Neural cell (in vitro differentiated cells): ENCODE measurements around the gene MYO7A. TPM values are rescaled to one million over a fixed set of nuclear protein-coding genes. Genes with fewer than 3 reads are reported as not detected.

Experiments used
- H2AFZ ChIP-seq: fragments of 200-600, 300-800 bp; sonication (generic), shearing (Covaris generic); 2 replicates; pipeline ENCODE4 v1.6.0; 2014; ENCODE audit warnings: low read depth, mild to moderate bottlenecking, antibody characterized with exemption, low read length, moderate library complexity
- H3F3A ChIP-seq: fragments of 200-600 bp; shearing (Covaris generic); 2 replicates; pipeline ENCODE4 v1.6.1; 2016; ENCODE audit warnings: mild to moderate bottlenecking, moderate library complexity, mixed read lengths, antibody characterized with exemption, low read length; ENCODE audit not compliant: insufficient read depth, poor library complexity, severe bottlenecking
- H3K27ac ChIP-seq: fragments of 200-600, 300-800 bp; sonication (generic), shearing (Covaris generic); 2 replicates; pipeline ENCODE4 v1.5.1; 2014; ENCODE audit warnings: mild to moderate bottlenecking, low read length, moderate library complexity
- H3K27me3 ChIP-seq: fragments of 300-800, 200-600 bp; sonication (generic), shearing (Covaris generic); 2 replicates; pipeline ENCODE4 v1.6.0; 2014; ENCODE audit warnings: mild to moderate bottlenecking, low read depth, low read length, moderate library complexity; ENCODE audit not compliant: insufficient read depth
- H3K36me3 ChIP-seq: fragments of 300-800, 200-600 bp; sonication (generic), shearing (Covaris generic); 2 replicates; pipeline ENCODE4 v1.5.1; 2014; ENCODE audit warnings: mild to moderate bottlenecking, antibody characterized with exemption, low read length, moderate library complexity; ENCODE audit not compliant: insufficient read depth
- H3K4me2 ChIP-seq: fragments of 300-800, 200-600 bp; sonication (generic), shearing (Covaris generic); 2 replicates; pipeline ENCODE4 v1.6.0; 2014; ENCODE audit warnings: mild to moderate bottlenecking, low read length
- H3K4me3 ChIP-seq: fragments of 300-800, 200-600 bp; sonication (generic), shearing (Covaris generic); 2 replicates; pipeline ENCODE4 v1.5.1; 2014; ENCODE audit warnings: mild to moderate bottlenecking, low read length, moderate library complexity
- H3K79me2 ChIP-seq: fragments of 200-600 bp; shearing (Covaris generic); replicated peaks from 2 replicates; pipeline ENCODE4 v1.6.0; 2014; ENCODE audit warnings: mild to moderate bottlenecking, low read length, moderate library complexity; ENCODE audit not compliant: insufficient read depth
- H3K9ac ChIP-seq: fragments of 300-800, 200-600 bp; sonication (generic), shearing (Covaris generic); 2 replicates; pipeline ENCODE4 v1.6.1; 2016; ENCODE audit warnings: mild to moderate bottlenecking, low read length, mixed read lengths
- H3K9me2 ChIP-seq: fragments of 200-600 bp; shearing (Covaris generic); 2 replicates; pipeline ENCODE4 v1.6.1; 2016; ENCODE audit warnings: mild to moderate bottlenecking, low read length, mixed read lengths; ENCODE audit not compliant: insufficient read depth
- H3K9me3 ChIP-seq: fragments of 200-600, 300-800 bp; sonication (generic), shearing (Covaris generic); 2 replicates; pipeline ENCODE4 v1.6.1; 2016; ENCODE audit warnings: mild to moderate bottlenecking, mixed run types, low read length, moderate library complexity, mixed read lengths
- H4K20me1 ChIP-seq: fragments of 200-600 bp; shearing (Covaris generic); 2 replicates; pipeline ENCODE4 v1.6.1; 2016; ENCODE audit warnings: mild to moderate bottlenecking, mixed run types; ENCODE audit not compliant: insufficient read depth
- EZH2 ChIP-seq: fragments of 200-600, 300-800 bp; shearing (Covaris generic), sonication (generic); IDR thresholded peaks from 2 replicates; pipeline ENCODE4 v1.6.1; 2014; ENCODE audit warnings: antibody characterized with exemption, low read length, borderline replicate concordance, mild to moderate bottlenecking; ENCODE audit not compliant: insufficient read depth, poor library complexity, severe bottlenecking
- MXI1 ChIP-seq: fragments of 450-650 bp; conservative IDR thresholded peaks from 2 replicates; pipeline ENCODE4 v1.6.1; 2014; ENCODE audit warnings: antibody characterized with exemption, mild to moderate bottlenecking; ENCODE audit not compliant: poor library complexity, severe bottlenecking
- POLR2AphosphoS5 ChIP-seq: IDR thresholded peaks from 2 replicates; pipeline ENCODE4 v1.6.1; 2012
- RAD21 ChIP-seq: fragments of 450-650 bp; conservative IDR thresholded peaks from 2 replicates; pipeline ENCODE4 v1.6.1; 2014; ENCODE audit warnings: antibody characterized with exemption, mild to moderate bottlenecking, moderate library complexity
- SMC3 ChIP-seq: fragments of 450-650 bp; conservative IDR thresholded peaks from 2 replicates; pipeline ENCODE4 v1.6.1; 2014; ENCODE audit warnings: antibody characterized with exemption, mild to moderate bottlenecking, moderate library complexity; ENCODE audit not compliant: poor library complexity
- TAF1 ChIP-seq: IDR thresholded peaks from 2 replicates; pipeline ENCODE4 v1.6.1; 2012; ENCODE audit warnings: low read depth
- polyA plus RNA-seq: library from polyadenylated mRNA; depleted of rRNA; stranded (reverse); fragments of >200 nt; gene quantifications from 2 replicates; pipeline ENCODE4 v1.2.3, GENCODE V29; 2014
- TF ChIP-seq, protein P1 (sequence below): IDR thresholded peaks from 2 replicates; pipeline ENCODE4 v1.6.1; 2012; ENCODE audit warnings: borderline replicate concordance

The MYO7A gene
- polyA plus RNA-seq, 1 donor from 2014 or later: 0.61 TPM

DNA sequence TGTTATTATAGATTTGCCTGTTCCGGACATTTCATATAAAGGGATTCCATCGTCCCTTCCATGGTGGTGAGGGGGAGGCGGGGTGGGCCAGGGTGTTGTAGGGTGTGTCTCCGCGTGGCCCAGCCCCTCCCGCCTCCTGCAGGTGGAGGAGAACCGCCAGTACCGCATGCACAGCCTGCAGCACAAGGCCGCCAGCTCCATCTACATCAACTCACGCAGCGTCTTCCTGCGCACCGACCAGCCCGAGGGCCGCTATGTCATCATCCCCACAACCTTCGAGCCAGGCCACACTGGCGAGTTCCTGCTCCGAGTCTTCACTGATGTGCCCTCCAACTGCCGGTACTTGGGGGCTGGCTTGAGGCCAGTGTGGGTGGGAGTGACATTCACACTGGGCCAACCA is 7.5 kb upstream of the MYO7A start:
- Histone ChIP-seq H3K4me2 (no peak overlapping the region), H3K9me2 (no peaks in the 10 kb centered on the region), H4K20me1 (no peaks in the 10 kb centered on the region), H3K9me3 (no peaks in the 10 kb centered on the region), H3K36me3 (no peaks in the 10 kb centered on the region), H3K27me3 (no peaks in the 10 kb centered on the region), H3K27ac (no peak overlapping the region), H3K79me2 (no peaks in the 10 kb centered on the region), H3K9ac (no peak overlapping the region), H2AFZ (no peak overlapping the region), H3K4me3 (no peak overlapping the region), H3F3A (no peaks in the 10 kb centered on the region)
- TF ChIP-seq POLR2AphosphoS5 (no peak), SMC3 (no peak), MXI1 (no peak)
- TF ChIP-seq, protein P1, sequence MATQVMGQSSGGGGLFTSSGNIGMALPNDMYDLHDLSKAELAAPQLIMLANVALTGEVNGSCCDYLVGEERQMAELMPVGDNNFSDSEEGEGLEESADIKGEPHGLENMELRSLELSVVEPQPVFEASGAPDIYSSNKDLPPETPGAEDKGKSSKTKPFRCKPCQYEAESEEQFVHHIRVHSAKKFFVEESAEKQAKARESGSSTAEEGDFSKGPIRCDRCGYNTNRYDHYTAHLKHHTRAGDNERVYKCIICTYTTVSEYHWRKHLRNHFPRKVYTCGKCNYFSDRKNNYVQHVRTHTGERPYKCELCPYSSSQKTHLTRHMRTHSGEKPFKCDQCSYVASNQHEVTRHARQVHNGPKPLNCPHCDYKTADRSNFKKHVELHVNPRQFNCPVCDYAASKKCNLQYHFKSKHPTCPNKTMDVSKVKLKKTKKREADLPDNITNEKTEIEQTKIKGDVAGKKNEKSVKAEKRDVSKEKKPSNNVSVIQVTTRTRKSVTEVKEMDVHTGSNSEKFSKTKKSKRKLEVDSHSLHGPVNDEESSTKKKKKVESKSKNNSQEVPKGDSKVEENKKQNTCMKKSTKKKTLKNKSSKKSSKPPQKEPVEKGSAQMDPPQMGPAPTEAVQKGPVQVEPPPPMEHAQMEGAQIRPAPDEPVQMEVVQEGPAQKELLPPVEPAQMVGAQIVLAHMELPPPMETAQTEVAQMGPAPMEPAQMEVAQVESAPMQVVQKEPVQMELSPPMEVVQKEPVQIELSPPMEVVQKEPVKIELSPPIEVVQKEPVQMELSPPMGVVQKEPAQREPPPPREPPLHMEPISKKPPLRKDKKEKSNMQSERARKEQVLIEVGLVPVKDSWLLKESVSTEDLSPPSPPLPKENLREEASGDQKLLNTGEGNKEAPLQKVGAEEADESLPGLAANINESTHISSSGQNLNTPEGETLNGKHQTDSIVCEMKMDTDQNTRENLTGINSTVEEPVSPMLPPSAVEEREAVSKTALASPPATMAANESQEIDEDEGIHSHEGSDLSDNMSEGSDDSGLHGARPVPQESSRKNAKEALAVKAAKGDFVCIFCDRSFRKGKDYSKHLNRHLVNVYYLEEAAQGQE: no peak

DNA sequence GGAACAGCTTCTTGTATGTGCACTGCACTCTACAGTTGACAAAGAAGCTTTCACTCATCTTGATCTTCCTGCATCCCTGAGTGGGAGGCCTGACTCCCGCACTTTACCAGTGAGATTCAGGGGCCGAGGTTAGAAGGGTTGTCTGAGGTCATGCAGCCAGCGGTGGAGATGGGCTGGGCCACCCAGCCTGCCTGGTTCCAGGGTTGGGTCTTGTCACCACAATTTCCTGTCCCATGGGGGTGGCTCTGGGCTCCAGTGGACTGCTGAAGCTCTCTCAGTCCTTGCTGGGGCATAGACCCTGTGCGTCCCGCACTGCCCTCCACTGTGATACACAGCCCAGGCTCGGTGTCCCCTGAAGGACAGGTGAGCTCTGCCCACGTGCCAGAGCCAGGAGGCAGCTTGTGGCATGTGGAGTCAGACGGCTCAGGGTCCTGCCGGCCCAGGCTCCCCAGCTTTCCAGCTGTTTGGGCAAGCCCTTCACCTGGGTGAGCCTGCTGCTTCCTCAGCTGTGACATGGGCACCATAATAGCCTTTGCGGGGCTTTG is 6.9 kb upstream of the MYO7A start:
- Histone ChIP-seq H3K9ac (no peak overlapping the region), H3K36me3 (no peaks in the 10 kb centered on the region)

More for the DNA sequence above, 6.9 kb upstream of the MYO7A start:
- no peaks in the 10 kb centered on the region for H4K20me1 ChIP-seq
- no peaks in the 10 kb centered on the region for H3F3A ChIP-seq
- no peaks in the 10 kb centered on the region for H3K27me3 ChIP-seq
- no peak overlapping the region for H2AFZ ChIP-seq
- H3K27ac ChIP-seq: no peak overlapping the region
- H3K9me2 ChIP-seq: no peaks in the 10 kb centered on the region
- H3K4me3 ChIP-seq: no peak overlapping the region
- no peak overlapping the region for H3K4me2 ChIP-seq
- no peaks in the 10 kb centered on the region for H3K79me2 ChIP-seq
- TF ChIP-seq SMC3: no peak
- no peak for TF ChIP-seq POLR2AphosphoS5
- no peak for TF ChIP-seq RAD21
- no peak for TF ChIP-seq EZH2
- TF ChIP-seq, protein P1: no peak
- TF ChIP-seq MXI1: no peak
- TF ChIP-seq TAF1: no peak
- no peaks in the 10 kb centered on the region for H3K9me3 ChIP-seq
